OCI-LY7 (cell line): ENCODE data around the gene ALG9. TPM values are rescaled to one million over a fixed set of nuclear protein-coding genes. Genes with fewer than 3 reads are reported as not detected.

Source experiments
- BruUV-seq: library from RNA; stranded (reverse); fragments of 400-500 nt; replicated peaks from 2 replicates; lab custom pipeline; 2021; lab: Mats Ljungman, UMichigan
- CTCF ChIA-PET: fragments of 300-600 bp; sonication (Branson Sonifier 250); formaldehyde crosslinking; loops from one replicate; lab custom pipeline; 2022; ENCODE audit warnings: antibody characterized with exemption; ENCODE audit not compliant: unreplicated experiment; lab: Charles Lee
- POLR2A ChIA-PET: fragments of 300-600 bp; sonication (Branson Sonifier 250); formaldehyde crosslinking; loops from one replicate; lab custom pipeline; 2022; ENCODE audit warnings: antibody characterized with exemption; lab: Charles Lee
- DNase-seq: peaks from one replicate; pipeline ENCODE4 v3.0.0-alpha.2; 2015; ENCODE audit warnings: low spot score
- H2AFZ ChIP-seq: fragments of 200-600 bp; sonication (generic), shearing (Covaris generic); 2 replicates; pipeline ENCODE4 v1.6.1; 2014; ENCODE audit warnings: mild to moderate bottlenecking, antibody characterized with exemption, low read length, moderate library complexity
- H3K27ac ChIP-seq: fragments of 200-600 bp; sonication (generic); 2 replicates; pipeline ENCODE4 v1.5.1; 2014; ENCODE audit warnings: mixed run types, low read depth, mild to moderate bottlenecking, moderate library complexity, low read length, inconsistent platforms; ENCODE audit not compliant: poor library complexity, severe bottlenecking
- H3K36me3 ChIP-seq: fragments of 200-600 bp; sonication (generic); 2 replicates; pipeline ENCODE4 v1.6.1; 2014; ENCODE audit warnings: mild to moderate bottlenecking, antibody characterized with exemption, low read length, moderate library complexity, mixed read lengths; ENCODE audit not compliant: insufficient read depth
- H3K4me1 ChIP-seq: fragments of 200-600 bp; sonication (generic); 2 replicates; pipeline ENCODE4 v1.5.1; 2014; ENCODE audit warnings: mild to moderate bottlenecking, low read length; ENCODE audit not compliant: insufficient read depth, poor library complexity, severe bottlenecking
- H3K4me2 ChIP-seq: fragments of 200-600 bp; sonication (generic); 2 replicates; pipeline ENCODE4 v1.6.1; 2014; ENCODE audit warnings: mild to moderate bottlenecking, low read length
- H3K4me3 ChIP-seq: fragments of 200-600 bp; sonication (generic); 2 replicates; pipeline ENCODE4 v1.5.1; 2014; ENCODE audit warnings: mild to moderate bottlenecking, low read depth, low read length; ENCODE audit not compliant: poor library complexity, severe bottlenecking
- H3K79me2 ChIP-seq: fragments of 200-600 bp; sonication (generic); 2 replicates; pipeline ENCODE4 v1.6.1; 2016; ENCODE audit warnings: low read depth, mild to moderate bottlenecking, low read length, moderate library complexity, mixed read lengths; ENCODE audit not compliant: insufficient read depth
- H3K9me2 ChIP-seq: fragments of 200-600 bp; sonication (generic); 2 replicates; pipeline ENCODE4 v1.6.1; 2016; ENCODE audit warnings: mild to moderate bottlenecking, low read length, mixed read lengths; ENCODE audit not compliant: insufficient read depth
- H3K9me3 ChIP-seq: fragments of 200-600 bp; sonication (generic); 2 replicates; pipeline ENCODE4 v1.6.1; 2014; ENCODE audit warnings: mild to moderate bottlenecking, mixed run types, low read length, mixed read lengths
- H4K20me1 ChIP-seq: fragments of 200-600 bp; sonication (generic); 2 replicates; pipeline ENCODE4 v1.6.1; 2014; ENCODE audit warnings: mild to moderate bottlenecking, antibody characterized with exemption, low read length, moderate library complexity, mixed read lengths; ENCODE audit not compliant: insufficient read depth
- EZH2phosphoT487 ChIP-seq: fragments of 200-600 bp; sonication (generic); IDR thresholded peaks from 2 replicates; pipeline ENCODE4 v1.6.1; 2018; ENCODE audit warnings: low read depth, borderline replicate concordance, mild to moderate bottlenecking, mixed run types, antibody characterized with exemption, low read length, moderate library complexity, mixed read lengths
- intact Hi-C: fragments of 100-400 bp; cut with micrococcal nuclease; formaldehyde crosslinking; loops from one replicate; pipeline ENCODE4 v1.10.0; 2022; ENCODE audit not compliant: unreplicated experiment
- total RNA-seq, 2 experiments: library from RNA; depleted of rRNA in 1 of 2; stranded (reverse); fragments of >200 nt in 1 of 2; shearing (Covaris generic) in 1 of 2; gene quantifications; 2 replicates each; pipeline ENCODE4 v1.2.3, GENCODE V29; 2014 to 2022
- TF ChIP-seq, protein P1 (sequence below): fragments of 200-600 bp; sonication (generic); conservative IDR thresholded peaks from 2 replicates; pipeline ENCODE4 v1.5.1; 2014; ENCODE audit warnings: mild to moderate bottlenecking, antibody characterized with exemption, low read length, moderate library complexity, mixed read lengths

Gene ALG9
- total RNA-seq, 2 experiments from 2014 or later, result 16.8 to 21.6 TPM

DNA sequence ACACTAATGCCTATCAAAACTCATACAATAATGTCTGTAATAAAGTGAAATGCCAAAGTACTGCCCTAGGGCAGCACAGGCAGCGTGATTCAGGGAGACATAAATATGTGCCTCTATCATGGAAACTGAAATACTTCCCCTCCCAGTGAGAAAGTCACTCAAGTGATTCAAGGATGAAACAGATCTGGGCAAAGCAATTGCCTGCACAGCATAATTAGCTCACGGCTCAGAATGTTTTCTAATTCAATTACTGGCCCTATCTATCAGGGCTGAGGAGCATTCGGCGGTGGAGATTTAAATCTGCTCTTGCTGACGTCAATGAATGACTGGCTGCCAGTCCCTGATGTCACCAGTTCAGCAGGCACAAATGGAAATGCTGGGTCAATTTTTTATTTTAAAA is 77.5 kb downstream of the ALG9 start:
- intact Hi-C loops, result no loop called here
- CTCF ChIA-PET, result no interaction called here
- Histone ChIP-seq H3K9me3 (no peaks in the 10 kb centered on the region), H4K20me1 (no peaks in the 10 kb centered on the region), H3K4me1 (peaks cover 13% of the 10 kb centered on the region), H3K4me2 (no peak overlapping the region), H3K27ac (no peak overlapping the region), H3K36me3 (peaks cover 7% of the 10 kb centered on the region), H3K79me2 (no peaks in the 10 kb centered on the region), H2AFZ (no peak overlapping the region), H3K9me2 (no peaks in the 10 kb centered on the region), H3K4me3 (no peak overlapping the region)
- POLR2A ChIA-PET, result interaction anchor here (0.6 to 1.0 kb wide), 2 partner anchors 117 to 158 kb away, joined by 3 read pairs; no protein-coding TSS in a partner anchor
- TF ChIP-seq, protein P1, sequence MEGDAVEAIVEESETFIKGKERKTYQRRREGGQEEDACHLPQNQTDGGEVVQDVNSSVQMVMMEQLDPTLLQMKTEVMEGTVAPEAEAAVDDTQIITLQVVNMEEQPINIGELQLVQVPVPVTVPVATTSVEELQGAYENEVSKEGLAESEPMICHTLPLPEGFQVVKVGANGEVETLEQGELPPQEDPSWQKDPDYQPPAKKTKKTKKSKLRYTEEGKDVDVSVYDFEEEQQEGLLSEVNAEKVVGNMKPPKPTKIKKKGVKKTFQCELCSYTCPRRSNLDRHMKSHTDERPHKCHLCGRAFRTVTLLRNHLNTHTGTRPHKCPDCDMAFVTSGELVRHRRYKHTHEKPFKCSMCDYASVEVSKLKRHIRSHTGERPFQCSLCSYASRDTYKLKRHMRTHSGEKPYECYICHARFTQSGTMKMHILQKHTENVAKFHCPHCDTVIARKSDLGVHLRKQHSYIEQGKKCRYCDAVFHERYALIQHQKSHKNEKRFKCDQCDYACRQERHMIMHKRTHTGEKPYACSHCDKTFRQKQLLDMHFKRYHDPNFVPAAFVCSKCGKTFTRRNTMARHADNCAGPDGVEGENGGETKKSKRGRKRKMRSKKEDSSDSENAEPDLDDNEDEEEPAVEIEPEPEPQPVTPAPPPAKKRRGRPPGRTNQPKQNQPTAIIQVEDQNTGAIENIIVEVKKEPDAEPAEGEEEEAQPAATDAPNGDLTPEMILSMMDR, result no peak
- no peak for TF ChIP-seq EZH2phosphoT487
- DNase-seq, result no peak
- no TSS peak for BruUV-seq

DNA sequence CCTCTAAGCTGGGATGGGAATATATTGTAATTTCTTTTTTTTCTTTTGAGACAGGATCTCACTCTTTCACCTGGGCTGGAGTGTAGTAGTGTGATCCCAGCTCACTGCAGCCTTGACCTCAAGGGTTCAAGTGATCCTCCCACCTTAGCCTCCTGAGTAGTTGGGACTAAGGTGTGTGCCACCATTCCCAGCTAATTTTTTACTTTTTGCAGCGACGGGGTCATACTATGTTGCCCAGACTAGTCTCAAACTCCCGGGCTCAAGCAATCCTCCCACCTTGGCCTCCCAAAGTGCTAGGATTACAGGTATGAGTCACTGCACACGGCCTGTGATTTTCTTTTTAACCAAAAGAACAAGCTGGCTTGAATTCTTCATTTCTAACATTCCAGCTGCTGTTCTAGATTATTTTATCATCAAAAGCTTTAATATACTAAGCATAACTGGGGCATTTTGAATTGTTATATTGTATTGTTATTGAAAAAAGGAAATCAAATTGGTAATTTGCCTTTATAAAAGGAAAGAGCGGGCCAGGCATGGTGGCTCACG is 78.4 kb downstream of the ALG9 start:
- no peak for DNase-seq
- ChIA-PET POLR2A (interaction anchor here (0.6 to 1.2 kb wide), 5 partner anchors 10 to 157 kb away, joined by 3 read pairs; no protein-coding TSS in a partner anchor), CTCF (no interaction called here)

DNA sequence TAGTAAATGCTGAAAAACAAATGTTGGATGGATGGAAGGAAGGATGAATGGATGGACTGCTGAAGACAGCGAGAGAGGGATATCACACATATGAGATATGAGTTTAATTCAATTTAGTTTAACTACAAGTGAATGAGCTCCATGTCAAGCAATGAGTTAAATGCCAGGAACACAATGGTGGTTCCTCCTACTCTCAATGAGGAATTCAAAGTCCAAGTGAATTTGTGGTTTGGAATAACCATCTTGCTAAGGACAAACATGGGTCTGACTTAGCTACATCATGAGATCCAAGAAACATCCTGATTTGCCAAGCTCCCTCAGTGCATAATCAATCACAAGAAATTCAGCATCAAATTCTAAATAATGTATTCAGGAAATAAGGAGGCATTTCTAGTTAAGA is 79.1 kb downstream of the ALG9 start:
- ChIA-PET CTCF (interaction anchor here (0.6 kb wide), 1 partner anchor 16 kb away, joined by 3 read pairs; no protein-coding TSS in a partner anchor), POLR2A (interaction anchor here (0.7 to 1.2 kb wide), 3 partner anchors 9 to 1078 kb away, joined by 3 read pairs; no protein-coding TSS in a partner anchor)
- Histone ChIP-seq H3K27ac (no peak overlapping the region), H3K4me3 (no peak overlapping the region), H3K36me3 (no peaks in the 10 kb centered on the region; the same call in 1 of the 2 replicates), H4K20me1 (no peaks in the 10 kb centered on the region), H3K9me2 (no peaks in the 10 kb centered on the region), H2AFZ (no peak overlapping the region), H3K9me3 (no peaks in the 10 kb centered on the region), H3K79me2 (no peaks in the 10 kb centered on the region), H3K4me1 (peaks cover 11% of the 10 kb centered on the region), H3K4me2 (no peak overlapping the region)
- intact Hi-C loops, result no loop called here
- no peak for DNase-seq
- no TSS peak for BruUV-seq
- TF ChIP-seq EZH2phosphoT487, result no peak
- TF ChIP-seq, protein P1, result no peak

More for the DNA sequence above, 78.4 kb downstream of the ALG9 start:
- peaks cover 13% of the 10 kb centered on the region for H3K4me1 ChIP-seq
- BruUV-seq, result no TSS peak
- H3K9me3 ChIP-seq, result no peaks in the 10 kb centered on the region
- H3K36me3 ChIP-seq, result peaks cover 7% of the 10 kb centered on the region
- no peak overlapping the region for H3K27ac ChIP-seq
- H2AFZ ChIP-seq, result no peak overlapping the region
- no peak overlapping the region for H3K4me3 ChIP-seq
- H4K20me1 ChIP-seq, result no peaks in the 10 kb centered on the region
- no peaks in the 10 kb centered on the region for H3K9me2 ChIP-seq
- H3K79me2 ChIP-seq, result no peaks in the 10 kb centered on the region
- H3K4me2 ChIP-seq, result no peak overlapping the region
- no peak for TF ChIP-seq EZH2phosphoT487
- TF ChIP-seq, protein P1, result no peak
- intact Hi-C loops, result no loop called here
